Stimulated activated CD4-positive, alpha-beta T cell treated with anti-CD3 and anti-CD28 coated beads, Interleukin-2, amount 100 ng/mL, for 48 hours (primary cell): Measurements from ENCODE around the gene WNT3A.
A peak's percentile ranks its signal among the peaks of the same experiment; 100 is the strongest.

Experiments used
- DNase-seq, 2 donors: peaks; one replicate each; pipeline ENCODE4 v3.0.0-alpha.2; 2020

WNT3A gene

DNA sequence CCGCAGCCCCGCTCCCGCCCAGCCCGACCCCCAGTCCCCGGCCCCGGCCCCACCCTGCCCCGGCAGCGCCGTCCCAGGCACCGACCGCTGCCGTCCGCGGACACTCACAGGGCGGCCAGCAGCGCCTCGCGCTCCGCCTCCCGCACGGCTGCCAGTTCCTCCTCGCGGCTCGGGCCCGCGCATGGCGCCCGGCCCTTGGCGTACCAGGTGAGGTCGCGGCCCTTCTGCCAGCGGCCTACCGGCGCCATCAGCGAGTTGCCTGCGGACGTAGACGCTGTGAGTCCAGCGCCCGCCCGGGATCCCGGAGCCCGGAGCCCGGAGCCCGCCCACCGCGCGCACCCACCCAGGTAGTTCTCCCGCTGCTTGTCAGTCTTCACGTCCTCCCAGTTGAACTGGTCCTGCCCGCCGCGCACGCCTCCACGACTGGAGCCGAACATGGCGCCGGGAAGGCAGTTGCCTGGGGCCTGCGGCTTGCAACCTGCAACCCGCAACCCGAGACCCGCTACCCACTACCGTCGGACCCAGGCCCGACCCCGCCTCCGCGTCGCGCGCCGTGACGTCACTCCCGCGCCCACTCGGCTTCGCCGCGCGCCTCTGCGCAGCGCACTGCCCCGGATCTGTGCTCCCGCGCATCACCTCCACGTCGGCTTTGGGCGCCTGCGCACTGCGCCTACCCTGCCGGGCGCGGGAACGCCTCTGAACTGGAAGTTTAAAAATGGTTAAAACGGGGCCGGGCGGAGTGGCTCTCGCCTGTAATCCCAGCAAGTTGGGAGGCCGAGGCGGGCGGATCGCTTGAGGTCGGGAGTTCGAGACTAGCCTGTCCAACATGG, 96.2 kb downstream of the WNT3A start, which contains the start of gene C1orf35:
Gene C1orf35 (minus strand): TSS at position 535 of the 830 bp plus-strand sequence. CDS start 98 bp downstream, at position 437.
- DNase-seq, result peak; percentile 94 to 95

DNA sequence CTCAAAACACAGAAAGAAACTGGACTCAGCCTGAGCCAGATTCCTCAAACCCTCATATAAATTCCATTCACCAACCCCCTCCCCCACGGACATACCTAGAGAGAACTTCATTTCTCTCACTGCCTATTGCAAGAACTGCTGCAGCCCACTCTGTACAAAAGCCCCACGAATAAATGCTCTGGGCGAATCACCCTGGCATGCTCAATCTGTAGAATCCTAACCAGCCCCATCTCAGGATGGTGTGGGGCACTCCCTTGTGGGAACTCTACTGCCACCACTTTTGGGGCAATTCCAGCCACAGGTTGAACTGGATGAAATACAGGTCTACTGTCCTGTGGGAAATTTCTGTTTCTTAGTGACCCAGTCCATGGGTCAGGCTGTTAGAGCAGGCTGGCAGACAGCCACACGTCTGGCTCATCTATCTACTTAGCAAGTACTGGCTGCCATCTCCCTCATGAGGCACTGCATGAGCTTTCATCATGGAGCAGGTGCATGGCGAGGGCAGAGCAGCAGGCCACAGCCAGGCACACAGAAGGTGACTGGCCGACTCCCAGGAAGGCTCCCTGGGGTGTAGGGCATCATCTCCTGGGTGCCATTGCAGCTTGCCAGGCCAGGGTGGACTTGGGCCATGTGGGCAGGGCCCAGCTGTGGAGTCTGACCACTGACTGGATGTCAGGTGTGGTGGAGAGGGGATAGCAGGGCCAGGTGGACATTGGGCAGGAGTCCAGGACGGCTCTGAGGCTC, 97.9 kb downstream of the WNT3A start:
- DNase-seq, result no peak

DNA sequence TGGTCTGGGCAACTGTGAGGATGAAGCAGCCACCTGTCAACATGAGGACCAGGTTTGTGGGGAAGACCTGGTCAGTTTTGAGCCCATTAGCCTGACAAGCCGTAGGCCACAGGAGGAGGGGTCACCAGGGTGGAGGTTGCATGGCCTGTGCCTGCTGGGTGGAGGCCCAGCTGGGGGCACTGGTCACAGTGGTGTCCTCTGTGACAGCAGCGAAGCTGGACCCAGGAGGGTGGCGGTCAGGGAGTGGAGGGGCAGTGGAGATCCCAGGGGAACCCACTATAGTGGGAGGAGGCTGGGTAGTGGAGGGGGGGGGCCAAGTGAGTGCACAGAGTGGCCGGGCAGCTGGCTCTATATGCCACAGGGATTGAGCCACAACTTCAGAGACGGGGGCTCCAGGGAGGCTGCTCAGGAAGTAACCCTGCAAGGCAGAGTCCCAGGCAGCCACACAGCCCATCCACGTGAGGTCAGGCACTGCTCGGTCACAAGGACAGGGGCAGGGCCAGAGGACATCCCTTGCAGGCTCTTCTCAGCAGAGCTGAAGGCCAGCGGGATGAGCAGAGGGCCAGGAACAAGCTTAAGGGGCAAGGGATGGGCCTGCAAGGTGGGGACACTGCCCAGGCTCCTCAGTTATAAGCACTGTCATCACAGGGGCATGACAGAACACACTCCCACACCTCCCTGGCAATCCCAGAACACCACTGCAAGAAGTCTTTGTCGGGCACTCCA, 98.6 kb downstream of the WNT3A start:
- DNase-seq, result no peak

DNA sequence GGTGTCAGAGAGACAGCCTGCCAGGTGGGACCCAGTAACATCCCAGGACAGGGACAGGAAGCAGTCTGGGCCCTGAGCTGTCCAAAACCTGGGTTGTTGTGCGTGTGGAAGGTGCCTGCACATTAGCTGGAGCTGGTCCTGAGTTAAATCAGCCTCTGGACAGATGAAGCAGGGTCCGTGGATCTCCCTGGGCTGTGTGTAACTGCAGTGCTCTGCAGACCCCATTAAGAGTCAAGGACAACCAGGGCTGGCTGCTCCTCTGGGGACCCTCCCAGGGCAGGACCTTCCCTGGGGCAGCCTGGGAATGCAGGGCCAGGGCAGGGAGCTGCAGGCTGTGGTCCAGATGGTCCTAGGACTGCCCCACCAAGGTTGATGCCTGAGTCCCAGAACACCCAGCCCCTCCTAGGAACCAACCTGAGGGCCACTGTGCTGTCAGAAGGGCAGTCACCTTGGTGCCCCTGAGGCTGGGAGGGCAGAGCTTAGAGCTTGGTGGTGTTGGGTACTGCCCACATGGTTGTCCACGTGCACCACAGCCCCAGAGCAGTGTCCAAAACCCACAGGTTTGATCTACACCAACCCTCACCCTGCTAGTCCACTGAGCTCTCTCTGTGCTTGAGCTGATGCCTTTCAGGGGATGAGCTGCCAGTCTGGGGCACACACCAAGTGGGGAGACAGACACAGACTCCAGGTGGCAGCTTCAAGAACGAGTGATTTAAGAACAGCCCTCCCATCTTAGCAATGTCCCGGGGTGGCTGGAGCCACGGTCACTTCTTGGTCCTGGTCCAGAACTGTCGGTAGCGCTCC, 99.4 kb downstream of the WNT3A start:
- DNase-seq, result no peak

DNA sequence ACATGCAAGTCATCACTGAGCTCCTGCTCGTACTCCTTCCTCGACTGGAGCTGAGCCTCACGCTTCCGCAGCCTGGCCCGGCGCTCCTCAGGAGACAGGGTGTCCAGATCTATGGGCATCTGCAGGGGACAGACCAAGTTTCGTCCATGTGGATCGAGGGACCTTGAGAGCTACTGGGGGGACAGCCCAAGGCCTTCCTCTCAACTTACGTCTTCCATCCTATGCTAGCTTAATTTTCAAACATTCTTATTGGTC, 99.9 kb downstream of the WNT3A start:
- DNase-seq, result no peak

DNA sequence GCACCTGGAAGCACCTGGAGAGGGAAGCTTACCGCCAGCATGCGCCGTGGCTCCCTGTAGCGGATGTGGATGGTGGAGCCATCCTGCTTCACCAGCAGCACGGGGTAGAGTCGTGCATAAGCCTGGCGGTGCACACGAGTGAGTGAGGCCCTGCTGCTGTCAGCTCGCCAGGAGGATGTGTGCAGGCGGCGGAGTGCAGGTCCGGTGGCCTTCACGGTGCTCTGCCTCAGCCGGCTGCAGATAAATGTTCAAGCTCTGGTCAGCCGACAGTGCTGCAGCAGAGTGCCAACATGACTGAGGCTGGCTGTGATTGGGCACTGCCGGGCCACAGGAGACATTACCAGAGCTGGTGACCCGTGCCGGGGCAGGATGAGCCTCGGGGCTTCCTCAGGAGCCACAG, 100.8 kb downstream of the WNT3A start:
- no peak for DNase-seq

DNA sequence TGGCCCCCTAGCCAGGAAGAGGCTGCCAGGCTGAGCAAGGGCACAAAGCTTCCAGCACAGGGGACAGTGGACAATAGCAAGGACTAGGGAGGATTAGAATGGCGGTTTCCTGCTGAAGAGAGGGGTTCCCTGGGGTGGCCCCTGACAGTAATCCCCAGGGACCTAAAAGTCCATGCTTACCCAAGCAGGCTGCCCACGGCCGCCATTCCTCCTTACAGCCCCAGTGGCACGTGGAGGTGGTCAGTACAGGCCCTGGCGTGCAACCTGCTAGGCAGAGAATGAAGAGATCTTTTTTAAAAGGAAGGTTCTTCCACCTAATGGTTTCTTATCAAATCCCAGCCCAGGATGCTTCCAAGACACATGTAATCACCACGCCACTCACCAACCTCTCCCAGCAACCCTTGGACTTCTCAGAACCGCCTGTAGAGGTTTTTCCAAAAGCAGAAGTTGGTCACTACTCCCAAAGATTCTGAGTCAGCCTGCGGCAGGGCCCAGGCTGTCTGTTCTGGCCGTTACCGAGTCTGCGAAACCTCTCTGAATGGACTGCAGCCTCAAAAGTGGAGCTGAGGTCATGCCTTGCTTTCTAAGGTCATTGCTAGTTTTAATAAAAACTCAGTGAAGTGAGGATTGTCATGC, 101.4 kb downstream of the WNT3A start:
- no peak for DNase-seq

DNA sequence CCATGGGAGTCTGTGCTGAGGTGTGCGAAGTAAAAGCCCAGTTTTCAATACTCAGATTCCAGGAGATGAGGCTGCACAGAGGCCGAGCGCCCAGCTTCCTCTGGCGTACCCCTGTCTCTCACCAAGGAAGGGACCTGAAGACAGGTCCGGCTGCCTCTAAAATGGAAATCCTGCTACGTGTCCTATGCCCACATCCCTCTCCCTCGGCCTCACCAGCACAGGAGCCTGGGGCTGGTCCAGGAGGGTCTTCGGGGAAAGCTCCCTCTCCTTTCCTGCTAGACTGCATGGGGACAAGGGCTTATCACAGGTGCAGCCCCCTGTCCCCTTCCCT, 101.9 kb downstream of the WNT3A start:
- no peak for DNase-seq

DNA sequence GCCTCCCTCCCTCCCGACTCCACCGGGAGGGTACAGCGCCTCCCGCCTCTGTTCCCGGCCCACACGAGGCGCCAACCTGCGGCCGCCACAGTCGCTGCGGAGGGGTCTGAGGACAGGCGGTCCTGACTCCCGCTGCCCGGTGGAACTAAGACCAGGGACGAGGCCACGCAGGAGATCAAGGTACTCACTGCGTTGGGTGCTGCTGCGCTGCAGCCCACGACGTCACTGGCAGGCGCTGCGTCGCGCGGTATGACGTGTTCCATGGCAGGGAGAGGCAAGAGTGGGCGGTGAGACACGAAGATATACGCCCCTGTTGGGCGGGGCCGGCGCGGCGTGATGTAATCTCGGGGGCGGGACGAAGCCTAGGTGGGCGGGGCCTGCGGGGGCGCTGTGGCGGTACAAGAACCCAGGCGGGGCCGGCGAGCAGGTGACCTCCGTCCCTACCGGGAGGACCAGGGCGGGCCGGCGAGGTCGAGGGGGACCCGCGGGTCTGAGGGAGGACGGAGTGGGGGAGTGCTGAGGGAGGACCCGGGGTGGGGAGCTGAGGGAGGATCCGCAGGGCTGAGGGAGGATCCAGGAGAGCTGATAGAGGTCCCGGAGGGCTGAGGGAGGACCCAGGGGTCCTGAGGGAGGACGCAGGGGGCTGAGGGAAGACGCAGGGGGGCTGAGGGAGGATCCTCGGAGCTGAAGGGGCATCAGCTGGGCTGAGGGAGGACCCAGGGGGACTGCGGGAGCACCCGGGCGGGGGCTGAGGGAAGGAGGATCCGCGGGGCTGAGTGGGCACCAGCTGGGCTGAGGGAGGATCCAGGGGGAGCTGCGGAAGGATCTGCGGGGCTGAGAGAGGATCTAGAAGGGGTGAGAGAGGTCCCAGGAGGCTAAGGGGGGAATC, 102.5 kb downstream of the WNT3A start, which contains the start of gene MRPL55:
Gene MRPL55 (minus strand): TSS at position 227 of the 889 bp plus-strand sequence. CDS start 1,039 bp downstream, outside the sequence.
- DNase-seq, result peak; percentile 99 to 100

DNA sequence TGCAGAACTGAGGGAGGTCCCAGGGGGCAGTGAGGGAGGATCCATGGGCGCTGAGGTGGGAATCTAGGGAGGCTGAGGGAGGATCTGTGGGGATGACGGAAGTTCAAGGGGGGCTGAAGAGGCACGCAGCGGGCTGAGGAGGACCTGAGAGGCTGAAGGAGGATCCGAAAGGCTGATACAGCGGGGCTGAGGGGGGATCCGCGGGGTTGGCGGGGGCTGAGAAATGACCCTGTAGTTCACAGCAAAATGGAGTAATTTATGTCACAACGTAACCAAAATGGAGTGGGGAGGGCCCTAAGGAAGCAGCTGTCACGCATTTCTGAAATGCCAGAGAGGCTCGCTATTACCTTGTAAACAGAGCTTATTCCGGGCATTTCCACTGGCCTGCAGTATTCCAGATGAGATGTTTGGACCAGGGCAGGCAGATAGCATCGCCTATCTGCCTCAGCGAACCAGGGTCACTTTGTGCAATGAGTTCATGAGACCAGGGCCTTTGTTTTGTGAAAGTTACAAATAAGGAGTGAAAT, 103.2 kb downstream of the WNT3A start:
- DNase-seq, result no peak

DNA sequence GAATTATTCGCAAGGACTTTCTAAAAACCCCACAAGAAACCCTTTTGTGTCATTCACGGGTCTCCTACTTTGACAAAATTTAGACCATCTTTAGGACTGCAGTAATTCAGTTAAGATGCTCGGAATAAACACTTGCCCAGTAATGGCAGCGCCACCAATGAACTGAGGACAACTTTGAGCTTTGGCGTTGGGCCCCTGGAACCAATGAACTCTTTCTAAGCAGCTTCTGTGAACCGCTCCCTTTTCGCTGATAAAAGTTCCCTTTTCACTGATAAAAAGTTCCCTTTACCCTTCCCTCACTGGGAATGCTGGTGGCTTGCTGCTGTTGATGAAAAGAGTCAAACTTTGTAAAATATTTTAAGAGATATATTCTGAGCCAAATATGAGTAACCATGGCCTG, 103.8 kb downstream of the WNT3A start:
- DNase-seq, result no peak
